ENCODE results near the gene ADGRF3.

GRCh38 chr2:26356111-26356510, 9.5 kb upstream of the ADGRF3 start:
- TF ChIP-seq, protein P1, sequence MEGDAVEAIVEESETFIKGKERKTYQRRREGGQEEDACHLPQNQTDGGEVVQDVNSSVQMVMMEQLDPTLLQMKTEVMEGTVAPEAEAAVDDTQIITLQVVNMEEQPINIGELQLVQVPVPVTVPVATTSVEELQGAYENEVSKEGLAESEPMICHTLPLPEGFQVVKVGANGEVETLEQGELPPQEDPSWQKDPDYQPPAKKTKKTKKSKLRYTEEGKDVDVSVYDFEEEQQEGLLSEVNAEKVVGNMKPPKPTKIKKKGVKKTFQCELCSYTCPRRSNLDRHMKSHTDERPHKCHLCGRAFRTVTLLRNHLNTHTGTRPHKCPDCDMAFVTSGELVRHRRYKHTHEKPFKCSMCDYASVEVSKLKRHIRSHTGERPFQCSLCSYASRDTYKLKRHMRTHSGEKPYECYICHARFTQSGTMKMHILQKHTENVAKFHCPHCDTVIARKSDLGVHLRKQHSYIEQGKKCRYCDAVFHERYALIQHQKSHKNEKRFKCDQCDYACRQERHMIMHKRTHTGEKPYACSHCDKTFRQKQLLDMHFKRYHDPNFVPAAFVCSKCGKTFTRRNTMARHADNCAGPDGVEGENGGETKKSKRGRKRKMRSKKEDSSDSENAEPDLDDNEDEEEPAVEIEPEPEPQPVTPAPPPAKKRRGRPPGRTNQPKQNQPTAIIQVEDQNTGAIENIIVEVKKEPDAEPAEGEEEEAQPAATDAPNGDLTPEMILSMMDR (IDR thresholded peaks at IDR 0.05): no peak
- no peak for TF ChIP-seq POLR2A (IDR thresholded peaks at IDR 0.05)
